Measurements from ENCODE around the gene AZI2.

- no peak for TF ChIP-seq POLR2A (IDR thresholded peaks at IDR 0.05)
- TF ChIP-seq CTCF (IDR thresholded peaks at IDR 0.05): no peak
Observed at GRCh38 chr3:28300345-28300962, 48.2 kb downstream of the AZI2 start.

Measured in testis (tissue), 2 donors.